Large intestine (tissue), 3 donors: ENCODE data around the gene MRPS25. TPM values are rescaled to one million over a fixed set of nuclear protein-coding genes. Genes with fewer than 3 reads are reported as not detected.
A peak's percentile ranks its signal among the peaks of the same experiment; 100 is the strongest.

ENCODE experiments used
- DNase-seq, 2 donors: peaks; one replicate each; pipeline versions ENCODE4 v3.0.0 to v3.0.0-alpha.2; 2013
- H3K27ac ChIP-seq: one replicate; pipeline ENCODE4 v1.5.1; 2013; ENCODE audit warnings: low read length
- H3K27me3 ChIP-seq: 2 replicates; pipeline ENCODE4 v1.6.1; 2013; ENCODE audit warnings: low read length; ENCODE audit not compliant: control insufficient read depth, insufficient read depth
- H3K36me3 ChIP-seq: 2 replicates; pipeline ENCODE4 v1.6.1; 2013; ENCODE audit warnings: low read length; ENCODE audit not compliant: control insufficient read depth, insufficient read depth
- H3K4me1 ChIP-seq: one replicate; pipeline ENCODE4 v1.6.1; 2013; ENCODE audit warnings: low read length; ENCODE audit not compliant: control insufficient read depth, insufficient read depth
- H3K4me3 ChIP-seq: one replicate; pipeline ENCODE4 v1.5.1; 2013; ENCODE audit warnings: low read length
- H3K9me3 ChIP-seq: one replicate; pipeline ENCODE4 v1.6.1; 2013; ENCODE audit warnings: mild to moderate bottlenecking, low read depth, low read length, moderate library complexity; ENCODE audit not compliant: control insufficient read depth
- WGBS: methylation state at CpG from one replicate; pipeline ENCODE4 v1.1.5; 2013; ENCODE audit warnings: low lambda C conversion rate; ENCODE audit not compliant: insufficient coverage; 5-methylcytosine and 5-hydroxymethylcytosine counted together
- polyA plus RNA-seq: library from polyadenylated mRNA; unstranded; fragments of 120-200 nt; gene quantifications from one replicate; pipeline ENCODE4 v1.2.1, GENCODE V29; 2013

MRPS25 gene
- polyA plus RNA-seq, 1 donor, result 93.4 TPM

- H3K36me3 ChIP-seq, result peaks cover 77% of the 10 kb centered on the region
These were observed 21.1 kb upstream of the MRPS25 start for GRCh38 chr3:15086263-15086662.

GRCh38 chr3:15083252-15083651 is 18.1 kb upstream of the MRPS25 start:
- no CpG with 5 or more reads among the region's 1 CpG for WGBS
- DNase-seq, result no peak
- no peak overlapping the region for H3K27ac ChIP-seq
- peaks cover 81% of the 10 kb centered on the region for H3K36me3 ChIP-seq
- H3K4me1 ChIP-seq, result no peaks in the 10 kb centered on the region
- no peak overlapping the region for H3K4me3 ChIP-seq
- H3K9me3 ChIP-seq, result no peaks in the 10 kb centered on the region
- H3K27me3 ChIP-seq, result no peaks in the 10 kb centered on the region

More at GRCh38 chr3:15086263-15086662, 21.1 kb upstream of the MRPS25 start:
- Histone ChIP-seq H3K27ac (no peak overlapping the region), H3K27me3 (no peaks in the 10 kb centered on the region), H3K9me3 (no peaks in the 10 kb centered on the region), H3K4me1 (no peaks in the 10 kb centered on the region), H3K4me3 (no peak overlapping the region)
- 100% methylated on average over 1 of the region's 2 CpGs for WGBS
- peak in 1 of 2 donors; percentile 42 for DNase-seq

DNA sequence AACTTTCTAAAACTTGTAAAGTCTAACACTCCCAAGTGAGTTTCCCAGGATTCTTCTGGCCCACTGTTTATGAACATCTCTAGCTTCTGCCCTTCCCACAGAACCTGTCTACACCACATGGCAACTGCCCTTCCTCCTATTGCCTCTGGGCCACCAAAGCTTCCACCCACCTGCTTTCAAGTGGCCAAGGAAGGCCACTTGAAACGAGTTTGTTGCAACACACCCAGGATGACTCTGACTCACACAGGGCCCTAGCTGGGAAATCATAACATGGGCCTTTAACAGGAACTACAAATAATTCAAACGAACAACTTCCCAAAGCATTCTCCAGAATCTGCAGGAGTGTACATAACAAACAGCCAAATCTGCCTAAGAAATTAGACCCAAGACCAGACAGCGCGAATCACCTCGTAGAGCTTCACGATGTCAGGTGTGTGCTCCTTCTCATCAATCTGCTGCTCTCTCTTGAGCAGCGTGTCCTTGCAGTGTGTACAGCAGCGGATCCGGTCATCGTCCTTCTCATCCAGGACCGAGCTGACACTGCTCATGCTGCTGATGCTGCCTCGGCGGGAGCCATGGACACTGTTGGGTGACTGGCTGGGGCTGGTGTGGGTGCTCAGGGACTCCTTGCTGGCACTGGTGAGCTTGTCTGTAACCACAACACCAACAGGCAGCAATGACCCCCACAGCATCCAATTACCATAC is 17.0 kb upstream of the MRPS25 start:
- Histone ChIP-seq H3K36me3 (peaks cover 85% of the 10 kb centered on the region), H3K4me1 (no peaks in the 10 kb centered on the region), H3K4me3 (no peak overlapping the region), H3K27me3 (no peaks in the 10 kb centered on the region), H3K27ac (no peak overlapping the region), H3K9me3 (no peaks in the 10 kb centered on the region)
- no peak for DNase-seq
- WGBS, result no CpG with 5 or more reads among the region's 13 CpGs

GRCh38 chr3:15079091-15079490 is 14.0 kb upstream of the MRPS25 start:
- no peak overlapping the region for H3K27ac ChIP-seq
- H3K4me3 ChIP-seq, result no peak overlapping the region
- peaks cover 91% of the 10 kb centered on the region for H3K36me3 ChIP-seq
- WGBS, result no CpG with 5 or more reads among the region's 3 CpGs
- DNase-seq, result no peak
- no peaks in the 10 kb centered on the region for H3K27me3 ChIP-seq
- H3K9me3 ChIP-seq, result no peaks in the 10 kb centered on the region
- H3K4me1 ChIP-seq, result no peaks in the 10 kb centered on the region

GRCh38 chr3:15074500-15074899 is 9.4 kb upstream of the MRPS25 start:
- no peak overlapping the region for H3K4me3 ChIP-seq
- peaks cover 80% of the 10 kb centered on the region for H3K36me3 ChIP-seq
- H3K4me1 ChIP-seq, result no peaks in the 10 kb centered on the region
- no peak for DNase-seq
- WGBS, result 100% methylated on average over 1 of the region's 19 CpGs
- H3K27me3 ChIP-seq, result no peaks in the 10 kb centered on the region
- H3K9me3 ChIP-seq, result no peaks in the 10 kb centered on the region
- no peak overlapping the region for H3K27ac ChIP-seq

- Histone ChIP-seq H3K27me3 (no peaks in the 10 kb centered on the region), H3K36me3 (peaks cover 57% of the 10 kb centered on the region), H3K27ac (no peak overlapping the region), H3K4me3 (no peak overlapping the region), H3K4me1 (no peaks in the 10 kb centered on the region), H3K9me3 (no peaks in the 10 kb centered on the region)
- 67% methylated on average over 1 of the region's 2 CpGs for WGBS
- DNase-seq, result no peak
These were observed 6.6 kb upstream of the MRPS25 start for GRCh38 chr3:15071699-15072098.

GRCh38 chr3:15069441-15069840 is 4.3 kb upstream of the MRPS25 start:
- no peak overlapping the region for H3K4me3 ChIP-seq
- WGBS, result no CpG with 5 or more reads among the region's 1 CpG

DNA sequence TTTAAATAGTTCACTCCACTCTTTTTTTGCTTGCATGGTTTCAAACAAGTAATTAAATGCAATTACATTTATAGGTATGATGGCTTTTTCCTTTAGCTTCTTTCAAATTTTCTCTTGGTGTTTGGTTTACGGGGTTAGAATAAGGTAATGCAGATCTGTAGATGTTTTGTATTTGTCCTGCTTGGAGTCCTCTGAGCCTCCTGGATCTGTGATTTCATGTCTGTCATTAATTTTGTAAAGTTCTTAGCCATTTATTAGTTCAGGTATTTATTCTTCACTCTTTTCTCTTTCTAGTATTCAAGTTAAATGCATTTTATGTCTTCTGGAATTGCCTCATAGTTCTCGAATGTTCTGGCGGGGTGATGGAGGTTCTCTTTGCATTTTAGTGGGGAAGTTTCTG is 1.4 kb upstream of the MRPS25 start:
- Histone ChIP-seq H3K36me3 (peaks cover 13% of the 10 kb centered on the region), H3K27ac (no peak overlapping the region), H3K4me1 (peaks cover 11% of the 10 kb centered on the region), H3K27me3 (no peaks in the 10 kb centered on the region), H3K4me3 (no peak overlapping the region), H3K9me3 (peaks cover under 1% of the 10 kb centered on the region)
- WGBS, result 93% methylated on average over 2 of the region's 3 CpGs
- DNase-seq, result no peak

More at GRCh38 chr3:15069441-15069840, 4.3 kb upstream of the MRPS25 start:
- H3K27me3 ChIP-seq, result no peaks in the 10 kb centered on the region
- H3K36me3 ChIP-seq, result peaks cover 36% of the 10 kb centered on the region
- H3K4me1 ChIP-seq, result no peaks in the 10 kb centered on the region
- H3K9me3 ChIP-seq, result no peaks in the 10 kb centered on the region
- no peak overlapping the region for H3K27ac ChIP-seq
- DNase-seq, result no peak

DNA sequence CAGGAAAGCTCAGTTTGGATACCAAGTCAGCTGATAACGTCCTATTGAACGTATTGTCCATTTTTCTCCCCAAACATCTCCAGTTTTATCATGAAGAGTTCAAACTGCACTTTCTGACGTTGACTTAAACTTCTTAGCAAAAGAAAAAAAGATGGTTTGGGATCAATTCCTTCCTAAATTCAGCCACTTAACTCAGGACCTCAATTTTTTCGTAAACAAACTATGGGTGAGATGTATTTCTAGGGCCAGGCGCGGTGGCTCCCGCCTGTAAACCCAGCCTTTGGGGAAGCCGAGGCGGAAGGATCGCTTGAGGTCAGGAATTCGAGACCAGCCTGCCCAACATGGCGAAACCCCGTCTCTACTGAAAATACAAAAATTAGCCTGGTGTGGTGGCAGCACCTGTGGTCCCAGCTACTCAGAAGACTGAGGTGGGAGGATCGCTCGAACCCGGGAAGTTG is 464 bp upstream of the MRPS25 start:
- Histone ChIP-seq H3K27me3 (no peaks in the 10 kb centered on the region), H3K36me3 (peaks cover 12% of the 10 kb centered on the region), H3K4me3 (peak overlapping the region; percentile 97), H3K9me3 (peaks cover 6% of the 10 kb centered on the region), H3K4me1 (peaks cover 11% of the 10 kb centered on the region), H3K27ac (no peak overlapping the region)
- 25% methylated on average over 2 of the region's 16 CpGs for WGBS
- DNase-seq, result no peak

GRCh38 chr3:15064299-15064834 is 748 bp downstream of the MRPS25 start:
- no CpG with 5 or more reads among the region's 25 CpGs for WGBS
- DNase-seq, result peak in 1 of 2 donors; percentile 40
- H3K9me3 ChIP-seq, result peaks cover 6% of the 10 kb centered on the region
- H3K36me3 ChIP-seq, result peaks cover 3% of the 10 kb centered on the region
- H3K27me3 ChIP-seq, result no peaks in the 10 kb centered on the region
- peak overlapping the region; percentile 68 for H3K27ac ChIP-seq
- peaks cover 11% of the 10 kb centered on the region for H3K4me1 ChIP-seq
- H3K4me3 ChIP-seq, result peak overlapping the region; percentile 97
